ENCODE measurements around the gene KRT222. TPM values are rescaled to one million over a fixed set of nuclear protein-coding genes. Genes with fewer than 3 reads are reported as not detected.

KRT222 gene
- total RNA-seq, 8 experiments from 2014 or later = 0.67 to 1.7 (median 1.3) TPM; not detected in 1

- in situ Hi-C loops (cut with MboI; ENCODE audit: low pct_unique_long_range_greater_than_20kb in 2 of 9, low sequenced_read_pairs in 9 of 9, unreplicated experiment in 9 of 9) = no loop called here
- peak within 1 kb of the TSS; percentile 99 for H3K27ac ChIP-seq
- ATAC-seq (replicated peaks in 6 of 8) = peak; percentile 72 to 89 (median 84)
Observed at GRCh38 chr17:40647624-40648383, 17.2 kb downstream of the KRT222 start, which contains the start of gene SMARCE1. Gene SMARCE1 (minus strand): TSS chr17:40647818. CDS start chr17:40645802, 2,016 bp downstream.

DNA sequence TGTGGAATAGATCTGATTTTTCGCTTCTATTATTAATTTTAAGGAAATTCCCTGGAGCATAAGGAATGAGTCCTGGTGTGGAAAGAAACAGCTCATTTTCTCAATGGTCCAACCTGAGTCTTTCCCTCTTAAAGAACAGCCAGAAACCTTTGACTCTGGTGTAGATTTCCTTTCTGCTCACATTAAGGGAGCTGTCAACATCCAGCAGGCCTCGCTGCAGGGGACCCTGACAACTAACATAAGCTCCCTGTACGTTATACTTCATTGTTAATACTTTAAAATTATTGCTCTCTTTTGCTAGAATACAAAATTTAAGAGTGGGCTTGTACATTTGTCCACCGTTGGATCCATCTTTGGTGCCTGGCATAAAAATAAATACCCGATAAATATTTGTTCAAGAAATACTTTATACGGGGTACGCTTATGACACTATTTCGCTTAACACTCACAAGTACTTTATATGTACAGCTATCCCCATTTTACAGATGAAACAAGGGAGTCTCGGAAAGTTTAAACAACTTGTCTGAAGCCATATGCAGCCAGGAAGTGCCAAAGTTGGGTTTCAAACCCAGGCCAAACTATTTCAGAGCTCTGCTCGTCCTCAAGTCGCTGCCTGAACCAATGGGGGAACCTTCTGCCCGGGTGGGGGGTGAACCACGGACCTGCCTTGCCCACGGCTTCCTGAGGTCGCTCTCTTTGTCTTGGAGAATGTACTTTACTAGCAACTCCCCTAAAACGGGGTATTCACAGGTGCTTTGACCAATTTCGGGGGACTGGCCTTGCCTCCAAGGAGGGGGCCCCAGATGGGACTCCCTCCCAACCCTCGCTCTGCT is 18.0 kb downstream of the KRT222 start:
- peak overlapping the region; percentile 99 for H3K27ac ChIP-seq
- in situ Hi-C loops (cut with MboI; ENCODE audit: low pct_unique_long_range_greater_than_20kb in 2 of 9, low sequenced_read_pairs in 9 of 9, unreplicated experiment in 9 of 9) = no loop called here
- WGBS, 10 experiments = 0 to 13% (median 4%) methylated on average over 1 to 16 of the region's 18 CpGs
- peak overlapping the region; percentile 85 to 99 (median 95) for H3K4me3 ChIP-seq
- H3K4me1 ChIP-seq (replicated peaks in 1 of 2) = peaks cover 18 to 25% of the 10 kb centered on the region in 2 donors
- ATAC-seq (replicated peaks in 6 of 8) = peak in 5 of 8 experiments; percentile 2 to 41 (median 6)

More at GRCh38 chr17:40647624-40648383, 17.2 kb downstream of the KRT222 start, which contains the start of gene SMARCE1:
- Histone ChIP-seq H3K4me1 (replicated peaks in 1 of 2) (peaks cover 18 to 25% of the 10 kb centered on the region in 2 donors), H3K4me3 (peak within 1 kb of the TSS; percentile 85 to 99 (median 95))
- WGBS, 10 experiments = 0 to 2% (median 0%) methylated on average over 2 to 28 of the region's 64 CpGs; no CpG with 5 or more reads in 3 of the 10 experiments

DNA sequence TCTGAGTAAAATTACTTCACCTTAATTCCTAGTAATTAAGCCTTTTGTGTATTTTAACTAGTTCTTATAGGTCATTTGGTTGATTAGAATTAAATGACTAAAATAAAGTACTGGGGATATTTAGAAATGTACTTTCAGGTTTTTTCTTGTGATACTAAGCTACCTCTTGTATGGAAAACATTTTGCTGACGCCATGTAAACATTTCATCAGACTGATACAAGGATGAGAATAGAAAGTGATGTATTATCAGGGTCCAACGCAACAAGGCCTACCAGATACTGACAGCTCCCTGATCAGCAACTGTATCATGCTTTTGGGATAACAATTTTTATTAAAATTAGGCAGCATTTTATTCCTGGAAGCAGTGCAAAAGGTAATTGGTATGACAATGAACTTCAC is 19.0 kb downstream of the KRT222 start:
- in situ Hi-C loops (cut with MboI; ENCODE audit: low pct_unique_long_range_greater_than_20kb in 2 of 9, low sequenced_read_pairs in 9 of 9, unreplicated experiment in 9 of 9) = no loop called here
- Histone ChIP-seq H3K27ac (no peak overlapping the region), H3K4me1 (replicated peaks in 1 of 2) (peaks cover 18 to 25% of the 10 kb centered on the region in 2 donors), H3K4me3 (peak overlapping the region in 3 of 5 donors; percentile 86 to 97 (median 95))
- ATAC-seq (replicated peaks in 6 of 8) = no peak
- WGBS, 10 experiments = 67 to 90% (median 83%) methylated on average over 1 to 2 of the region's 2 CpGs; no CpG with 5 or more reads in 1 of the 10 experiments

GRCh38 chr17:40645291-40645690 is 19.7 kb downstream of the KRT222 start:
- no peak overlapping the region for H3K4me3 ChIP-seq
- no peak for ATAC-seq (replicated peaks in 6 of 8)
- H3K4me1 ChIP-seq (replicated peaks in 1 of 2) = peaks cover 18 to 28% of the 10 kb centered on the region in 2 donors
- in situ Hi-C loops (cut with MboI; ENCODE audit: low pct_unique_long_range_greater_than_20kb in 2 of 9, low sequenced_read_pairs in 9 of 9, unreplicated experiment in 9 of 9) = no loop called here
- no peak overlapping the region for H3K27ac ChIP-seq

DNA sequence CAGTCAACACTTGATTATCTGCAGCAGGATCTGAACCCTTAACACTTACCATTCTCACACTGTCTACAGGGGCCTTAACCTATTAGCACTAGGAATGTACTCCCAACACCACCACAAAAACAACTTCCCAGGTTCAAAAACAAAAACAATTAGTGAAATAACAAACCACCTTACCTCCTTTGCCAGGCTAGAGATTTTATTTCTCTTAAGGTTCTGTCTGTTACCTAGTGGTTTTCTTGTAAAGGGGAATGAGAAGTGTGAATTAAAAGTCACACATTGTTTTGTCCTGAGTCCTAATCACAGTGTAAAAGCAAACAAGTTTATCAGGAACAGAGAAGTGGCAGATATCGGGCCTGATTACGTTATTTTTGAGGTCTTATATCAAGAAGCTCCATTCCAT is 27.0 kb downstream of the KRT222 start:
- H3K4me1 ChIP-seq (replicated peaks in 1 of 2) = peaks cover 0 to 2% of the 10 kb centered on the region in 2 donors
- H3K4me3 ChIP-seq = no peak overlapping the region
- in situ Hi-C loops (cut with MboI; ENCODE audit: low pct_unique_long_range_greater_than_20kb in 2 of 9, low sequenced_read_pairs in 9 of 9, unreplicated experiment in 9 of 9) = no loop called here
- H3K27ac ChIP-seq = no peak overlapping the region
- WGBS, 10 experiments = 66 to 100% (median 94%) methylated on average over 1 to 2 of the region's 2 CpGs; no CpG with 5 or more reads in 1 of the 10 experiments
- no peak for ATAC-seq (replicated peaks in 6 of 8)

GRCh38 chr17:40633871-40634270 is 31.1 kb downstream of the KRT222 start:
- Histone ChIP-seq H3K4me3 (no peak overlapping the region), H3K4me1 (replicated peaks in 1 of 2) (no peaks in the 10 kb centered on the region), H3K27ac (no peak overlapping the region)
- in situ Hi-C loops (cut with MboI; ENCODE audit: low pct_unique_long_range_greater_than_20kb in 2 of 9, low sequenced_read_pairs in 9 of 9, unreplicated experiment in 9 of 9) = no loop called here
- 56 to 100% (median 90%) methylated on average over 1 of the region's 1 CpG; no CpG with 5 or more reads in 2 of the 10 experiments for WGBS, 10 experiments
- ATAC-seq (replicated peaks in 6 of 8) = no peak

GRCh38 chr17:40632216-40632615 is 32.8 kb downstream of the KRT222 start:
- ATAC-seq (replicated peaks in 6 of 8) = peak in 2 of 8 experiments; percentile 77 to 84
- no peak overlapping the region for H3K27ac ChIP-seq
- WGBS, 10 experiments = 31 to 100% (median 89%) methylated on average over 1 to 9 of the region's 9 CpGs
- no peaks in the 10 kb centered on the region for H3K4me1 ChIP-seq (replicated peaks in 1 of 2)
- in situ Hi-C loops (cut with MboI; ENCODE audit: low pct_unique_long_range_greater_than_20kb in 2 of 9, low sequenced_read_pairs in 9 of 9, unreplicated experiment in 9 of 9) = no loop called here
- H3K4me3 ChIP-seq = no peak overlapping the region

- Histone ChIP-seq H3K27ac (no peak overlapping the region), H3K4me3 (no peak overlapping the region), H3K4me1 (replicated peaks in 1 of 2) (no peaks in the 10 kb centered on the region)
- in situ Hi-C loops (cut with MboI; ENCODE audit: low pct_unique_long_range_greater_than_20kb in 2 of 9, low sequenced_read_pairs in 9 of 9, unreplicated experiment in 9 of 9) = no loop called here
- ATAC-seq (replicated peaks in 6 of 8) = peak in 3 of 8 experiments; percentile 66 to 81 (median 66)
- 30 to 100% (median 80%) methylated on average over 1 to 2 of the region's 2 CpGs for WGBS, 10 experiments
Observed at GRCh38 chr17:40629842-40630241, 35.1 kb downstream of the KRT222 start.

DNA sequence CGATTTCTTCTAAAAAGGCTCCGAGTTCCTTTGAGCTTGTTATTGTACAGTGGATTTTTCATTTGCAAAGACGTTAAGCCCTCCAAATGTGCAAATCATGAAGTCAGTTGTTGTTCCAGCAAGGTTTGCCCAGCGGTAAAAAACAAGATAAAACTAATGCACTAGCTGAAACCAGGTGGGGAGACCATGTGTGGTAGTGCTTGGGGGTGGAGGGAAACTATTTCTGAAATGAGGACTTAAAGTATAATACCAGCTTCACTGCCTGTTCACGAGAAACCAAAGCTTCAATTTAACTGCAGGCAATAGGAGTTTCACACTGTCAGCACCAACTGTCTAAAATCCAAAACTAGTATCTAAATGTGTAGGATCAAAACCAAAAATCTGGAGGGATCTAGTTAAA is 39.7 kb downstream of the KRT222 start:
- in situ Hi-C loops (cut with MboI; ENCODE audit: low pct_unique_long_range_greater_than_20kb in 2 of 9, low sequenced_read_pairs in 9 of 9, unreplicated experiment in 9 of 9) = no loop called here
- Histone ChIP-seq H3K27ac (no peak overlapping the region), H3K4me1 (replicated peaks in 1 of 2) (no peaks in the 10 kb centered on the region), H3K4me3 (no peak overlapping the region)
- WGBS, 10 experiments = 0 to 80% (median 47%) methylated on average over 1 to 5 of the region's 5 CpGs
- peak in 1 of 8 experiments; percentile 27 for ATAC-seq (replicated peaks in 6 of 8)

DNA sequence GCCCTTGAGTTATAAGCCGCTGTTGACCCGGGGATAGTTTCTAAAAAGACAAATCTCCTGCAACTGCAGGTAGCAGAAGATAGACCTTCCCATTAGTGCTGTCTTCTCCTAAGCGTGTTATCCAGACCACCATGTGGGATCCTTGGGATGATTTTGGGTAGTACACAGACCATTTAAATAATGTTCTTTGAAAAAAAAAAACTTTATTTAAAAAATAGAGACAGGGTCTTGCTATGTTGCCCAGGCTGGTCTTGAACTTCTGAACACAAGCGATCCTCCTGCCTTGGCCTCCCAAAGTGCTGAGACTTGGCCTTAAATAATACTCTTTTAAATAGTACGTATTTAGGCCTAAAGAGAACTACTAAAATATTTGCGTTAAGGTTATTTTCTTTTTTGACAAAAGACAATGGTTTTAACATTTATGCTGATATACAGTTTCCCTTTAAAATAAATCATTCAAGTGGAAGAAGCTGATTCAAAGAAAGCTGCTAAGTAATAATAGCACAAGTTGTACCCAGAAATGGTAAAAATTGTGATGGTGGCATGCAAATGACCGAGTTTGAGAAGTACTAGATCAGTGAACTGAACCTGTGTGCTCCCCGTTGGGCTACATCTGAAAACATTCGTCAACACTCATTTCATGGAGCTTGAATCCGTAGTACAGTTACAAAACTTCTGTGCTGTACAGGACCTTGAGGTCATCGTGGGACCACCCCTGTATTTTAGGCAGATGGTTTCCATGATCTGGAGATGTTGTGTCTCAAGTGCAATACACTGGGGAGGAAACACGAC is 41.4 kb downstream of the KRT222 start:
- no peaks in the 10 kb centered on the region for H3K4me1 ChIP-seq (replicated peaks in 1 of 2)
- ATAC-seq (replicated peaks in 6 of 8) = no peak
- H3K4me3 ChIP-seq = no peak overlapping the region
- in situ Hi-C loops (cut with MboI; ENCODE audit: low pct_unique_long_range_greater_than_20kb in 2 of 9, low sequenced_read_pairs in 9 of 9, unreplicated experiment in 9 of 9) = loop anchor here in 4 of 9 experiments (25.0 kb wide), 2 partner anchors 164 to 1039 kb away; partner anchors contain the start of genes KRT27 (in 1 of the 4) and KRT28 (in 1 of the 4)
- no peak overlapping the region for H3K27ac ChIP-seq
- 50 to 90% (median 81%) methylated on average over 4 to 12 of the region's 12 CpGs; no CpG with 5 or more reads in 1 of the 10 experiments for WGBS, 10 experiments

DNA sequence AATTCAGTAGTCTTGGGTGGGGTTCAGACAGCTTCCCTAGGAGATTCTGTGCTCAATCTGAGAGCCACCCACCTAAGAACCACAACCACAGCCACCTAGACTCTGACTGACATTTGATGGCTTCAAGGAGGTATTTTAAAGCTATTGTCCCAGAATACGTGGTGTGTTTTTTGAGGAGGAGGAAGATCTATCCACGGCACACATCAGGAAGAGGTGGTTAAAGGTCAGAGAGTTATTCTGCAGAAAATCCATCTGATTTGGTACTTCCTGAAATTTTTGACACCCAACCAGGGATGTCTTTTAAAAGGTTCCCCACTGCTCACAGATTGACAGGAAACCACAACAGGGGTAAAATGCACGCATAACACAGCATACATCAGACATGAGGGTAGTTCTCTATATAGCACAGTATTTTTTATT is 42.5 kb downstream of the KRT222 start:
- Histone ChIP-seq H3K4me1 (replicated peaks in 1 of 2) (no peaks in the 10 kb centered on the region), H3K27ac (no peak overlapping the region), H3K4me3 (no peak overlapping the region)
- ATAC-seq (replicated peaks in 6 of 8) = no peak
- in situ Hi-C loops (cut with MboI; ENCODE audit: low pct_unique_long_range_greater_than_20kb in 2 of 9, low sequenced_read_pairs in 9 of 9, unreplicated experiment in 9 of 9) = loop anchor here in 4 of 9 experiments (25.0 kb wide), 2 partner anchors 165 to 1040 kb away; partner anchors contain the start of genes KRT27 (in 1 of the 4) and KRT28 (in 1 of the 4)
- WGBS, 10 experiments = 20 to 100% (median 78%) methylated on average over 1 to 3 of the region's 3 CpGs; no CpG with 5 or more reads in 2 of the 10 experiments

DNA sequence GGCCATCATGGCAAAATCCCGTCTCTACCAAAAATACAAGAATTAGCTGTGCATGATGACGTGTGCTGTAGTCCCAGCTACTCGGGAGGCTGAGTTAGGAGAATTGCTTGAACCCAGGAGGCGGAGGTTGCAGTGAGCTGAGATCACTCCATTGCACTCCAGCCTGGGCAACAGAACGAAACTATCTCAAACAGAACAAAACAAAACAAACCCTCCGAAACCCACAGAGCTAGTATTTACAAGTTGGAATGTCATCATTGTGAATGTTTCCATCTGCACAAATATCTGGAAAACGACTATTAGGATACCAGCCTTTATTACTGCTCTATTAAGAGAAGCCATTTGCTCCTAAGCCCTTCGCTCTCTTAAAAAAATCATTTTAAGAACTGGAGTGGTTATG is 43.4 kb downstream of the KRT222 start:
- H3K4me3 ChIP-seq = no peak overlapping the region
- no peak overlapping the region for H3K27ac ChIP-seq
- ATAC-seq (replicated peaks in 6 of 8) = no peak
- H3K4me1 ChIP-seq (replicated peaks in 1 of 2) = no peaks in the 10 kb centered on the region
- WGBS, 10 experiments = 40 to 100% (median 80%) methylated on average over 1 to 5 of the region's 8 CpGs; no CpG with 5 or more reads in 2 of the 10 experiments
- in situ Hi-C loops (cut with MboI; ENCODE audit: low pct_unique_long_range_greater_than_20kb in 2 of 9, low sequenced_read_pairs in 9 of 9, unreplicated experiment in 9 of 9) = loop anchor here in 4 of 9 experiments (25.0 kb wide), 2 partner anchors 166 to 1041 kb away; partner anchors contain the start of genes KRT27 (in 1 of the 4) and KRT28 (in 1 of the 4)

Measured in motor neuron (in vitro differentiated cells).